NB4 (cell line): Measurements from ENCODE around the gene PRODH.
"Not testable (repeated sequence)": the region's sequence is repeated elsewhere in the genome, so short reads cannot be mapped to it uniquely, and the experiment has no call there.

Source experiments
- DNase-seq: peaks from one replicate; pipeline ENCODE4 v3.0.0; 2010; ENCODE audit warnings: low read depth
- H3K4me3 ChIP-seq: one replicate; pipeline ENCODE4 v1.5.1; 2011; ENCODE audit warnings: mild to moderate bottlenecking, low read depth, low read length, moderate library complexity
- CTCF ChIP-seq: IDR thresholded peaks from one replicate; pipeline ENCODE4 v1.5.1; 2012; ENCODE audit warnings: low read depth, low read length
- MAX ChIP-seq: IDR thresholded peaks from 2 replicates; pipeline ENCODE4 v1.6.1; 2011; ENCODE audit warnings: low read depth, low read length
- MYC ChIP-seq: IDR thresholded peaks from 2 replicates; pipeline ENCODE4 v1.6.1; 2011; ENCODE audit warnings: low read depth, low read length
- POLR2A ChIP-seq: IDR thresholded peaks from 2 replicates; pipeline ENCODE4 v1.6.1; 2011; ENCODE audit warnings: mild to moderate bottlenecking; ENCODE audit not compliant: insufficient read length; ENCODE audit errors: extremely low read depth

PRODH gene

DNA sequence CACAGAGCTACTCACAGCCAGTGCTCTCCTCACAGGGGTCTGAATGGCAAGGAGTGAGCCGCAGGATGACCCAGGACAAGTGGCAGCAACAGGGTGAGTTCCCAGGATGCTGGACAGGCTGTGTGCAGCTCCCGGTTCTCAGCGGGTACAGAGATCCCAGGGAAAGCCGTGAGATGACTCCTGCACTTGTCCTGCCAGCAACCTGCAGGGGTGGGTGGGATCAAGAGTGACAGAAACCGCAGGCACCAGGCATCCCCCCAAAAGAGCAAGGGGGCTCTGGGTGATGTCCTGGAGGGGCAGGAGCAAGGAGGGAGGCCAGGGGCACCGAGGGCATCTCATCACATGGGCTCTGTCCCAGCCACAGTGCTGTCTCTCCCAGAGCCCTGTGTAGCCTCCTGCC, 15.9 kb upstream of the PRODH start:
- no peak for TF ChIP-seq MYC
- H3K4me3 ChIP-seq: no peak overlapping the region
- no peak for DNase-seq

- DNase-seq: no peak
- H3K4me3 ChIP-seq: no peak overlapping the region
- TF ChIP-seq CTCF (no peak), MYC (no peak), POLR2A (no peak), MAX (no peak)
Measured at GRCh38 chr22:18950141-18950540, 14.0 kb upstream of the PRODH start.

GRCh38 chr22:18947905-18948304, 11.8 kb upstream of the PRODH start:
- H3K4me3 ChIP-seq: no peak overlapping the region
- DNase-seq: no peak
- no peak for TF ChIP-seq CTCF
- TF ChIP-seq MAX: no peak
- no peak for TF ChIP-seq MYC
- no peak for TF ChIP-seq POLR2A

- not testable (repeated sequence) for DNase-seq, H3K4me3 ChIP-seq
Measured at GRCh38 chr22:18947105-18947504, 11.0 kb upstream of the PRODH start.

GRCh38 chr22:18938691-18939090, 2.6 kb upstream of the PRODH start:
- H3K4me3 ChIP-seq, DNase-seq: not testable (repeated sequence)

DNA sequence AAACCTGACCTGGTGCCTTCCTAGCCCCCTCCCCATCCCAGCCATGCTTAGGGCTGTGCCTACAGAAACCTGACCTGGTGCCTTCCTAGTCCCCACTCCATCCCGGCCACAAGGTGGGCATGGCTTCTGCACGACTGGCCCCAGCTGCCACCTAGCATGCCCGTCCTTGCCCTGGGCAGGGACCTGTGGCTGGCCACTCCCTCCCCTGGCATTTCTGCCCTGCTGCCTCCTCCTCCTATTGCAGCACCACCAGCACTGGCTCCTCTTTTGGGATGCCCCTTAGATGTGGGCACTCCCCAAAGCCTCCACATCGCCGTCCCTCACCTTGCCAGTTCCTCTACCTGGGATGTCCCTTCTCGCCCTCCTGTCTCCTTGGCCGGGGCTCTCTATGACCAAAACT, 1.4 kb downstream of the PRODH start:
- not testable (repeated sequence) for H3K4me3 ChIP-seq, DNase-seq

- DNase-seq: no peak
- TF ChIP-seq MAX (no peak), CTCF (no peak), MYC (no peak), POLR2A (no peak)
- H3K4me3 ChIP-seq: no peak overlapping the region
Measured at GRCh38 chr22:18933914-18934313, 2.2 kb downstream of the PRODH start.

DNA sequence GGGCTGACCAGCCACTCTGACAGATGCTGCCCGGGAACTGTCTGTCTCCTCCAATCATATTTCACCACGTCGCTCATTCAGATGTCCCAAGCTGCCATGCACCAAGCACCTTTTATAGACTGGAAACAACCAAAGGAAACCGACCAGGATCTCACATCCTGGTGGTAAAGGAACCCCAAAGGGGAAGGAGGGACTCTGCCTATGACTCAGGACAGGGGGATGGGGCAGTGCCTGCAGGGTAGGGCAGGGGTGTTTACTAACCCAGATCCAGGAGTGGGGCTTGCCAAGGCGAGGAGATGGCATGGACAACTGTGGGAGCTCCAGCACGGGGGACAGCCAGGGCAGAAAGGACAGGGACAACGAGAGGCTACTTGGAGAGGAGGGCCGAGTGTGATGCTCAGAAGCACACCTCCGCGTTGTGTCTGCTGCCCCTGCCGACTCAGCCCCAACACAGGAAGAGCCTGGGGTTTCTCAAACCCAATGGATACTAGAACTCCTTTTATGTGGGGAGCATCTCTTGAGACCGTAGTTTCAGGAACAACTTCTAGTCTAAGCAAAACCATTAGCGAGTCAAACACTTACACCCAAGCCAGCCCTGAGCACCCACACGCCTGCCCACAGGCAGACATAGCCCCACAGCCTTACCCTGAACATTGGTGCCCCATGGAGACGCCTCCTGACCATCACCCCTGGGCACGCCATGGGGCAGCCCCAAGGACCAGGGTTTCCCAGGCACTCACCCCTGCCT, 4.0 kb downstream of the PRODH start:
- DNase-seq: no peak
- no peak overlapping the region for H3K4me3 ChIP-seq
- no peak for TF ChIP-seq POLR2A
- no peak for TF ChIP-seq CTCF
- no peak for TF ChIP-seq MYC
- no peak for TF ChIP-seq MAX
